HK-2 (cell line): ENCODE results near the gene SMIM17.
"Not testable (repeated sequence)": the region's sequence is repeated elsewhere in the genome, so short reads cannot be mapped to it uniquely, and the experiment has no call there.

Experiments
- DNase-seq: peaks from one replicate; pipeline ENCODE4 v3.0.0-alpha.2; 2018; ENCODE audit not compliant: unreplicated experiment

SMIM17 gene

GRCh38 chr19:56660381-56661107 is 17.6 kb downstream of the SMIM17 start:
- no peak for DNase-seq

DNA sequence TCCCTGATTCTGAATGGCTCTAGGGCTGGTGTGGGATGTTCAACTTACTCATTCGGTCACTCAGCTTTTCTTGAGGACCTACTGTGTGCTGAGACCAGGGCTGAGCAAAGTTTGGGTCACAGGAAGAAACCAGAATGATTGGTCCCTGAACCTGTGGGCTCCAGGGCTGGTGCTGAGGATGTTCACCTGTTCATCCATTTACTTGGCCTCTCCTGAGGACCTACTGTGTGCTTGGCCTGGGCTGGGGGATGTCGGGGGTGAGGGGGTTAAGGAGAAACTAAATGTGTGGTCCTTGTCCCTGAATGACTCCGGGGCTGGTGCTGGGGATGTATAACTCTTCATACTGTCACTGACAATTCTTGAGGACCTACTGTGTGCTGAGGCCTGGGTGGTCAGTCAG is 18.3 kb downstream of the SMIM17 start:
- DNase-seq, result no peak

DNA sequence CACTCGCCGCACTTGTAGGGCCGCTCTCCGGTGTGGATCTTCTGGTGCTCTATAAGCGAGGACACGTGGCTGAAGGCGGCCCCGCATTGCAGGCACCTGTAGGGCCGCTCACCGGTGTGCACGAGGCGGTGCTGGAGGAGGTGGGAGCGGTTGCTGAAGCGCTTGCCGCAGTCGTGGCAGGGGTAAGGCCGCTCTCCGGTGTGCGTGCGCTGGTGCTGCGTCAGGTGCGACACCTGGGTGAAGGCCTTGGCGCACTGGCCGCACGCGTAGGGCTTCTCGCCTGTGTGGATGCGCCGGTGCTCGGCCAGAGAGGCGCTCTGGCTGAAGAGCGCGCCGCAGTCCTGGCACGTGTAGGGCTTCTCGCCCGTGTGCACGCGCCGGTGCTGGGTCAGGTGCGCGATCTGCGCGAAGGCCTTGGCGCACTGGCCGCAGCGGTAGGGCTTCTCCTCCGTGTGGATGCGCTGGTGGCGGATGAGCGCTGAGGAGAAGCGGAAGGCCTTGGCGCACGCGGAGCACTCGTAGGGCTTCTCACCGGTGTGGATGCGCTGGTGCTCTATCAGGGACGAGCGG is 21.1 kb downstream of the SMIM17 start:
- DNase-seq, result no peak

DNA sequence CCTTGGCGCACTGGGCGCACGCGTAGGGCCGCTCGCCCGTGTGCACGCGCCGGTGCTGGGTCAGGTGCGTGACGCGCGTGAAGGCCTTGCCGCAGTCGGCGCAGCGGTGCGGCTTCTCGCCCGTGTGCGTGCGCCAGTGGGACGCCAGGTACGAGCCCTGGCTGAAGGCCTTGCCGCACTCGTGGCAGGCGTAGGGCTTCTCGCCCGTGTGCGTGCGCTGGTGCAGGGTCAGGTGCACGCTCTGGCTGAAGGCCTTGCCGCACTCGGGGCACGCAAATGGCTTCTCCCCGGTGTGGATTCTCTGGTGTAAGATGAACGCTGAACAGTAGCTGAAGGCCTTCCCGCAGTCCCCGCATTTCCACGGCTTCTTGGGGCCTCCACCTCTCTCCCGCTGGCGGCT is 21.6 kb downstream of the SMIM17 start:
- DNase-seq, result no peak

GRCh38 chr19:56667311-56667870 is 24.4 kb downstream of the SMIM17 start:
- DNase-seq, result no peak

GRCh38 chr19:56668676-56669075 is 25.7 kb downstream of the SMIM17 start:
- no peak for DNase-seq

DNA sequence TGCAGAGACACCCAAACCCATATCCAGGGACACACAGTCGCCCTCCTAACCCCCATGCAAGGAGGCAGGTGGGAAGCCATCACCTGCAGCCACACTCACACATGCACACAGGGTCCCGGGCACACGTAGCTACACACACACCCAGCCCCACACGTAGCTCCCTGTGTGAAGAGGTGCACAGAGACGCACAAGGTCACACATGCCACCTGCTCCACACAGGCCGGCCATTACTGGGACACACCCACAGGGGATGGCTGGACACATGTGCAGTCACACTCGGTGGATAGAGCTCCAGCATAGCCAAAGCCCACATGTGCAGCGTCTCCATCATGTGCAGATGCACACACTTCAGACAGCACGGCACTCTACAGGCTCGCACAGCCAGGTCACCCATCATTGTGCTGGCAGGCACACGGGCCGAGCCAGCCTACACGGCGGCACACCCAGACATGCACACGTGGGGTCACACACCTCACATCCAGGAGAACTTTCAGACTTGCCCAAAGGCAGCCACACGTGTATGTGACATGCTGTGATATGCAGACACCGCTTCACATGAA is 27.5 kb downstream of the SMIM17 start:
- no peak for DNase-seq

GRCh38 chr19:56670961-56671612 is 28.1 kb downstream of the SMIM17 start:
- DNase-seq, result no peak

- peak; percentile 85 for DNase-seq
Observed at GRCh38 chr19:56671613-56671994, 28.6 kb downstream of the SMIM17 start, which contains the start of gene ZNF835. Gene ZNF835 (minus strand): TSS chr19:56671757. CDS start chr19:56665198, 6,559 bp downstream.

DNA sequence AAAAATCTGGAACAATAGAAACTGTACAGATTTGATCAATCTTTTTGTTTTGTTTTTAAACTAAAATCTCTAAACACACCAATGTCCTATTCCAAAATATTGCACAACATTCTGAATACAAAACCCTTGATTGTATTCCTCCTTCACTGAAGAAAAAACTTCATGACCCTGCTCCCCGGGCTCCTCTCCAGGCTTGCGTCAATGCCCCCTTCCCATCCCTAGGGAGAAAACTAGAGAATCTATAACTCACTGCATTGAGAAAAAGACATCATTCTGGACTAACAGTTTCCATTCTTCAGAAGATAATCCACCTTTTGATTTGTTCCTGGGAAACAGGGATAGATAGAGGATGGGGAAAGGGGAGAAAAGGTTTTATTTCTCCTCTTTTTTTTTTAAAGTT is 29.7 kb downstream of the SMIM17 start:
- DNase-seq, result not testable (repeated sequence)

GRCh38 chr19:56678205-56678604 is 35.2 kb downstream of the SMIM17 start:
- DNase-seq, result no peak

DNA sequence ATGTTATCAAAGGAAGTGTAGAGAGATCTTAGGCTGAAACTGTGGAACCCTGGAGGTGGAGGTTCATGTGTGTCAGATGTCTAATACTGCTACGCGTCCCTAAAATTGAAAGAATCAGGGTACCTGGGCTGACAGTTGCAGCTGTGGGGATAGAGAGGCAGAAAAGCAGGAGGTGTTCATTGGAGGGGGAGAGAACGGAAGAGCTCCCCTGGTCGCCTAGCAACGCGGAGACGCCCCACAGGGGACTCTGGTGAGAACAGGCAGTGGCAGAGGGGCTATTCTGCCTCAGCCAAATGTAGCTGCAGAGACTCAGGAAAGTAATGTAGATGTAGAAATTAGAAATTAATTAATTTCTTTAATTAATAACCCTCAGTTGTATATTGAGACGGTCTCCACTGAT is 38.7 kb downstream of the SMIM17 start:
- DNase-seq, result no peak

DNA sequence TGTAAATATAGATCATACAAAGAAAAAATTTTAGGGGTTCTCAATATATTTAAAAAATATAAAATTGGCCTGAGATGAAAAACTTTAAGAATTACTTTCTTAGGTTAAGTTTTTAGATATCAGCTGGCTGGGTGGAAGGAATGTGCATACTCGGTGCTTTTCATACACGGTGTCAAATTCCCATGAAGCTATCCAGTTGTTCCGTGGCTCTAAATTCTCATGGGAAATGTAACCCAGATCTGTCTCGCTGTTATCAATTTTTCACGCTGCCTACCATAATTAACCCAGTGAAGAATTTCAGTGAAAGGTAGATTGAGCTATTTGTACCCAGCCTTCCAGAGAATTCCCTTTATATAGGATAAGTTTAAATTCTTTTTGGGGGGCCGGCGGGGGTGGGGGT is 40.2 kb downstream of the SMIM17 start:
- no peak for DNase-seq

GRCh38 chr19:56687031-56687430 is 44.1 kb downstream of the SMIM17 start:
- DNase-seq, result peak; percentile 22

DNA sequence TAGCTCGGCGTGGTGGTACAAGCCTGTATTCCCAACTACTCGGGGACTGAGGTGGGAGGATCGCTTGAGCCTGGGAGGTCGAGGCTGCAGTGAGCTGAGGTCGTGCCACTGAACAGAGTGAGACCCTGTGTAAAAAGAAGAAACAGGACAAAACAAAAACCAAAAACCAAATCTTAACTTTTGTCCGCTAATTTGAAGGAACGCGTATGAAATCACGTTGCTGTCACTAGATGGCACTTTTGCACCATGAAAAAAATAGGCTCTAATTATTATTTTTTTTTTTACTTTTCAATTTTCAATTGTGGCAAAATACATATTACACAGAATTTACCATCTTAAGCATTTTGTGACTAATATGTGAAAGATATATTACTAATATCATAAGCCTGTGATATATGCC is 46.2 kb downstream of the SMIM17 start:
- no peak for DNase-seq

DNA sequence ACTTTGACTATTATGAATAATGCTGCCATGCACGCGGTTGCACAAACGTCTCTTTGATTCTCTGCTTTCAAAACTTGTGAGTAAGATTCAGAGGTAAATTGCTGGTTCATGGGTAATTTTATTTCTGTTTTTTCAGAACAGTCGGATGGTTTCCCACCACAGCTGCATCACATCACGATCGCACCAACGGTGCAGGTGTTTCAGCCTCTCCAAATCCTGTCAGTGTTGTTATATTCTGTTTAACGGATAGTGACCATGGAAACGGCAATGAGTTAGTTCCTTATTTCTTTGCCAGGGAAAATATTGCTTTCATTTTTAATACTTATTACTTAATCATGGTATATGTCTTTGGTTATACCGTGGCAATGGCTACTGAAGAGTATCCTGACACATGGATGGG is 47.7 kb downstream of the SMIM17 start:
- DNase-seq, result no peak

GRCh38 chr19:56692206-56692895 is 49.4 kb downstream of the SMIM17 start:
- DNase-seq, result peak; percentile 22

DNA sequence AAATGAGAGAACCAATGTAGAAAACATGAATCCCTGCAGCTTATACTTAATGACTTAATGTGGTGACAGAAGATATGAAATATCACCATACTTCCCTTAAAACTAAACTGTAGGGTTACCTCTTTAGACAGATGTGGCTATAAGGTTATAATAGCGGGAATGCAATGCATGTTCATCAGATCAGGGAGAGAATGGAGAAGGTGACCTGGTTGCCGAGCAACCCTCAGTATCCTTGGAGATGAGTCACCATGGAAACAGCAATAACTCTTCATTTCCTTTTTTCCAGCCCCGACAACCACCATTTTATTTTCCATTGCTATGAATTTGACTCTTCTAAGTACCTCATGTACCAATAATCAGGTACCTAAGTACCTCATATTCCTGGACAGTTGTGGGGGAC is 56.6 kb downstream of the SMIM17 start:
- DNase-seq, result no peak

DNA sequence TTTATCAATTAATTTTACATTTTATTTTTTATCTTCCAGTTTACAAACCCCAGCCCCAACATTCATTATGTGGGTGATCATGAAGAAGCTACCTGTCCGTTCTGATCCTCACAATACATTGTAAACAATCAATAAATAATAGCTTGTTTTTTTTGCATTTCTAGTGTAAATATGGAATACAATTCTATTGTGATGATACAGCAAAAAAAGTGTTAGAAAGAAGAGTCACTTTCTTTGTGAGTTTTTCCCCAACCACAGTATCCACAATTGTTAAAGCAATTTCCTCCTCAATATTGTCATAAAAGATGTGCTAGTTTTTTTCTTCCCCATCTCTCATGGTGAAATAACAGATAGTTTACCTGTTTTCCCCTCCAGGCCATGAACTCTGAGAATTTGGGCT is 58.9 kb downstream of the SMIM17 start:
- no peak for DNase-seq

- no peak for DNase-seq
Observed at GRCh38 chr19:56705939-56706338, 63.0 kb downstream of the SMIM17 start.
